Endothelial cell of umbilical vein (primary cell): Measurements from ENCODE around the gene HEYL. TPM values are rescaled to one million over a fixed set of nuclear protein-coding genes. Genes with fewer than 3 reads are reported as not detected.

Experiments
- BruUV-seq: library from RNA; stranded (reverse); fragments of 400-500 nt; replicated peaks from 2 replicates; lab custom pipeline; 2021; lab: Mats Ljungman, UMichigan
- CTCF ChIA-PET: fragments of 300-600, 350-600 bp; sonication (Branson Sonifier 250); formaldehyde crosslinking; loops from one replicate; lab custom pipeline; 2021; ENCODE audit warnings: antibody characterized with exemption, inconsistent platforms; lab: Charles Lee
- POLR2A ChIA-PET: fragments of 300-600, 350-600 bp; sonication (Branson Sonifier 250); formaldehyde crosslinking; loops from one replicate; lab custom pipeline; 2021; ENCODE audit warnings: antibody characterized with exemption, inconsistent platforms; lab: Charles Lee
- DNase-seq: peaks from one replicate; pipeline ENCODE4 v3.0.0-alpha.2; 2011; ENCODE audit warnings: low read depth, low spot score
- FAIRE-seq: peaks from 2 replicates; lab custom pipeline; 2011; peaks lifted over from hg19 to GRCh38; lab: Jason Lieb, UNC
- H2AFZ ChIP-seq: 2 replicates; pipeline ENCODE4 v1.6.0; 2012; ENCODE audit warnings: low read depth, low read length, control low read depth, inconsistent platforms
- H3K27ac ChIP-seq: 2 replicates; pipeline ENCODE4 v1.5.1; 2011; ENCODE audit warnings: low read depth, mild to moderate bottlenecking, control low read depth, low read length, moderate library complexity; ENCODE audit not compliant: insufficient read depth
- H3K27me3 ChIP-seq, 2 experiments: 2 replicates each; pipeline versions ENCODE4 v1.6.0 to v1.6.1; 2011; ENCODE audit warnings: low read length in 2 of 2, mixed read lengths in 1 of 2; ENCODE audit not compliant: control insufficient read depth in 2 of 2, insufficient read depth in 2 of 2
- H3K36me3 ChIP-seq, 2 experiments: 2 replicates in 1 of 2; 3 replicates in 1 of 2; pipeline ENCODE4 v1.5.1; 2011; ENCODE audit warnings: low read length in 2 of 2, mild to moderate bottlenecking in 1 of 2, moderate library complexity in 1 of 2; ENCODE audit not compliant: control insufficient read depth in 2 of 2, insufficient read depth in 2 of 2; ENCODE audit errors: extremely low read depth in 1 of 2
- H3K4me1 ChIP-seq: 3 replicates; pipeline ENCODE4 v1.5.1; 2011; ENCODE audit warnings: mild to moderate bottlenecking, low read length; ENCODE audit not compliant: control insufficient read depth, insufficient read depth; ENCODE audit errors: extremely low read depth
- H3K4me2 ChIP-seq: 2 replicates; pipeline ENCODE4 v1.6.1; 2011; ENCODE audit warnings: low read length, control low read depth, mixed read lengths; ENCODE audit not compliant: insufficient read depth
- H3K4me3 ChIP-seq, 3 experiments: fragments of 200-600 bp in 1 of 3; sonication (generic), shearing (Covaris generic) in 1 of 3; replicated peaks in 1 of 3; 2 replicates each; pipeline ENCODE4 v1.5.1; 2011 to 2016; ENCODE audit warnings: control low read depth in 3 of 3, low read length in 3 of 3, mild to moderate bottlenecking in 2 of 3, inconsistent platforms in 1 of 3, low read depth in 1 of 3, moderate library complexity in 1 of 3; ENCODE audit not compliant: insufficient read depth in 1 of 3
- H3K79me2 ChIP-seq: 2 replicates; pipeline ENCODE4 v1.6.0; 2012; ENCODE audit warnings: low read length, inconsistent platforms; ENCODE audit not compliant: control insufficient read depth, insufficient read depth
- H3K9ac ChIP-seq: replicated peaks from 2 replicates; pipeline ENCODE3; 2011; ENCODE audit warnings: low read length, control low read depth; ENCODE audit not compliant: insufficient read depth; ENCODE audit errors: extremely low read depth
- H3K9me1 ChIP-seq: replicated peaks from 3 replicates; pipeline ENCODE4 v1.6.0; 2011; ENCODE audit warnings: mild to moderate bottlenecking, low read length; ENCODE audit not compliant: control insufficient read depth, insufficient read depth; ENCODE audit errors: extremely low read depth
- H3K9me3 ChIP-seq: replicated peaks from 2 replicates; pipeline ENCODE4 v1.5.1; 2012; ENCODE audit warnings: low read length, inconsistent platforms; ENCODE audit not compliant: control insufficient read depth, insufficient read depth
- H4K20me1 ChIP-seq: replicated peaks from 2 replicates; pipeline ENCODE3; 2011; ENCODE audit warnings: mild to moderate bottlenecking, low read length; ENCODE audit not compliant: control insufficient read depth, insufficient read depth; ENCODE audit errors: extremely low read depth
- CTCF ChIP-seq, 2 donors: IDR thresholded peaks; 1 replicate in 1 of 2; 2 replicates in 1 of 2; pipeline ENCODE4 v1.5.1; 2011; ENCODE audit warnings: low read length in 2 of 2, mild to moderate bottlenecking in 2 of 2, moderate library complexity in 2 of 2, control low read depth in 1 of 2, inconsistent platforms in 1 of 2, low read depth in 1 of 2; ENCODE audit not compliant: insufficient read depth in 1 of 2; ENCODE audit errors: extremely low read depth in 1 of 2
- EZH2 ChIP-seq: IDR thresholded peaks from 2 replicates; pipeline ENCODE4 v1.6.1; 2012; ENCODE audit warnings: borderline replicate concordance, low read depth, mild to moderate bottlenecking, moderate library complexity, low read length, inconsistent platforms; ENCODE audit not compliant: severe bottlenecking
- FOS ChIP-seq: IDR thresholded peaks from 2 replicates; pipeline ENCODE4 v1.6.1; 2011; ENCODE audit warnings: mild to moderate bottlenecking, low read length, moderate library complexity, borderline replicate concordance; ENCODE audit not compliant: insufficient read depth
- GATA2 ChIP-seq: IDR thresholded peaks from 2 replicates; pipeline ENCODE4 v1.7.0; 2011; ENCODE audit warnings: low read depth, mild to moderate bottlenecking, moderate library complexity, mixed read lengths, low read length; ENCODE audit not compliant: insufficient read length, insufficient read depth
- JUN ChIP-seq: IDR thresholded peaks from 2 replicates; pipeline ENCODE4 v1.6.1; 2011; ENCODE audit warnings: borderline replicate concordance, low read depth; ENCODE audit not compliant: insufficient read length, insufficient read depth
- MAX ChIP-seq: IDR thresholded peaks from 2 replicates; pipeline ENCODE4 v1.6.1; 2011; ENCODE audit not compliant: insufficient read depth, insufficient read length
- MYC ChIP-seq: IDR thresholded peaks from one replicate; pipeline ENCODE4 v1.6.1; 2011; ENCODE audit warnings: mild to moderate bottlenecking, low read depth, low read length
- POLR2A ChIP-seq: IDR thresholded peaks from 2 replicates; pipeline ENCODE4 v1.6.1; 2012; ENCODE audit warnings: low read depth, mild to moderate bottlenecking, control low read depth, low read length
- POLR2AphosphoS5 ChIP-seq: IDR thresholded peaks from 2 replicates; pipeline ENCODE4 v1.6.1; 2012; ENCODE audit warnings: low read depth, mild to moderate bottlenecking, control low read depth, low read length, moderate library complexity; ENCODE audit not compliant: insufficient read depth
- dilution Hi-C: fragments of 300-500 bp; cut with MboI; formaldehyde crosslinking; loops from one replicate; pipeline ENCODE4 v1.15.0; 2019; ENCODE audit warnings: low sequenced_read_pairs; ENCODE audit not compliant: extremely low pct_ligation_motif_present
- intact Hi-C: fragments of 100-400 bp; cut with micrococcal nuclease; formaldehyde crosslinking; loops from one replicate; pipeline ENCODE4 v1.10.0; 2022
- polyA plus RNA-seq, 4 experiments: library from polyadenylated mRNA; depleted of rRNA in 3 of 4; stranded (reverse) in 3 of 4; unstranded in 1 of 4; fragments of >200 nt; gene quantifications; 2 replicates each; pipeline versions ENCODE4 v1.2.1 to v1.2.3, GENCODE V29; 2011 to 2012; ENCODE audit warnings: missing spikeins in 1 of 4
- total RNA-seq: library from RNA; stranded (reverse); gene quantifications from 2 replicates; pipeline ENCODE4 v1.2.3, GENCODE V29; 2021

The HEYL gene
- total and polyA plus RNA-seq, 2 donors (not counting 3 experiments of a cell fraction or from before 2014, with no cell fraction given): not detected

- H3K9me1 ChIP-seq: no peaks in the 10 kb centered on the region
- no peaks in the 10 kb centered on the region for H3K9me3 ChIP-seq
- no TSS peak for BruUV-seq
- no peak overlapping the region for H3K9ac ChIP-seq
- FAIRE-seq (no peak), DNase-seq (no peak)
- ChIA-PET CTCF (interaction anchor here (0.7 to 6.3 kb wide), 4 partner anchors 10 to 37 kb away, joined by 3 to 56 read pairs (median 8); no protein-coding TSS in a partner anchor), POLR2A (no interaction called here)
- intact Hi-C loops: no loop called here
- H2AFZ ChIP-seq: no peak overlapping the region
- H3K79me2 ChIP-seq: no peaks in the 10 kb centered on the region
- H3K4me1 ChIP-seq: no peaks in the 10 kb centered on the region
- dilution Hi-C loops: no loop called here
- H3K4me3 ChIP-seq: no peak overlapping the region
- no peaks in the 10 kb centered on the region for H3K36me3 ChIP-seq
- no peaks in the 10 kb centered on the region for H4K20me1 ChIP-seq
- peaks cover 0 to 13% of the 10 kb centered on the region in 2 experiments for H3K27me3 ChIP-seq
- no peak overlapping the region for H3K4me2 ChIP-seq
- no peak overlapping the region for H3K27ac ChIP-seq
- TF ChIP-seq POLR2A (no peak), MYC (no peak), MAX (no peak), POLR2AphosphoS5 (no peak), CTCF (IDR thresholded peaks at IDR 0.05; ENCODE audit: extremely low read depth in 1 of 2, insufficient read depth in 1 of 2, low read depth in 1 of 2, low read length in 2 of 2) (no peak), FOS (no peak), JUN (no peak), EZH2 (no peak), GATA2 (no peak)
These were observed 18.7 kb downstream of the HEYL start for GRCh38 chr1:39620659-39621165.
